Measurements from ENCODE around the gene TNFSF13.

DNA sequence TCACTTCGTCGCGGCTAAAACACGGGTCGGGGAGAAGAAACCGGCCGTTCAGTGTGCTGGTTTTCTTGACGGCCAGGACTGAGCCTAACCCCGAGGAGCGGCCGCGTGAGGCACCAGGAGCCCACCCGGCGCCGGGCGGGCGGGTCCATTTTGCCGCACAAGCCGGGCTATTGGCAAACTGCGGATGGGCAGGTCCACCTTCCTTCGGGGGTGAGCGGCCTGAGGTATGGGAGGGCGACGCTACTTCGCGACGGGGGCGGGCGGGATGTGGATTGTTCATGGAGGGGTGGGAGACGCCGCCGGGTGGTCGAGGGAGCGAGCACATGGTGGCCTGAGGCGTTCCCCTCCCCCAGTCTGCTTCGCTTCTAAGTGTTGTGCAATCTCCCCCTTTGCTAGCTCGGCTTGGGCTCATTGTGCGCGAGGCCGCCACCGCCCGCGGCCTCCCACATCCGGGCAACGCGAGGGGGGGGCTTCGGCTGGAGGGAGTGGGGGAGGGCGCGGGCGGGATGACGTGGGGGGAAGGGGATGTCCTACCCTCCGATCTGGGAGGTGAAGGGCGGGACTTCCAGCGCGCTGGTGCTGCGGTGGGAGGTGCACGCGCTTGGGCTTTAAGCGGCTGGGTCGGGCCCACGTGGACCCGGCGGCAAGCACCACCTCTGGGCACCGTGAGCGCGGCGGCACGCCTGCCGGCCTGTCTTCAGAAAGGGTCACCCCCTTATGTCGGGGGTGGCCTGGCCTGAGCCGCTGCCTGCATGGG is 15.0 kb downstream of the TNFSF13 start:
- TF ChIP-seq, protein P1, sequence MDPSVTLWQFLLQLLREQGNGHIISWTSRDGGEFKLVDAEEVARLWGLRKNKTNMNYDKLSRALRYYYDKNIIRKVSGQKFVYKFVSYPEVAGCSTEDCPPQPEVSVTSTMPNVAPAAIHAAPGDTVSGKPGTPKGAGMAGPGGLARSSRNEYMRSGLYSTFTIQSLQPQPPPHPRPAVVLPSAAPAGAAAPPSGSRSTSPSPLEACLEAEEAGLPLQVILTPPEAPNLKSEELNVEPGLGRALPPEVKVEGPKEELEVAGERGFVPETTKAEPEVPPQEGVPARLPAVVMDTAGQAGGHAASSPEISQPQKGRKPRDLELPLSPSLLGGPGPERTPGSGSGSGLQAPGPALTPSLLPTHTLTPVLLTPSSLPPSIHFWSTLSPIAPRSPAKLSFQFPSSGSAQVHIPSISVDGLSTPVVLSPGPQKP (IDR thresholded peaks at IDR 0.05; ENCODE audit: borderline replicate concordance, low read depth, low read length), result no peak
- TF ChIP-seq, protein P2, sequence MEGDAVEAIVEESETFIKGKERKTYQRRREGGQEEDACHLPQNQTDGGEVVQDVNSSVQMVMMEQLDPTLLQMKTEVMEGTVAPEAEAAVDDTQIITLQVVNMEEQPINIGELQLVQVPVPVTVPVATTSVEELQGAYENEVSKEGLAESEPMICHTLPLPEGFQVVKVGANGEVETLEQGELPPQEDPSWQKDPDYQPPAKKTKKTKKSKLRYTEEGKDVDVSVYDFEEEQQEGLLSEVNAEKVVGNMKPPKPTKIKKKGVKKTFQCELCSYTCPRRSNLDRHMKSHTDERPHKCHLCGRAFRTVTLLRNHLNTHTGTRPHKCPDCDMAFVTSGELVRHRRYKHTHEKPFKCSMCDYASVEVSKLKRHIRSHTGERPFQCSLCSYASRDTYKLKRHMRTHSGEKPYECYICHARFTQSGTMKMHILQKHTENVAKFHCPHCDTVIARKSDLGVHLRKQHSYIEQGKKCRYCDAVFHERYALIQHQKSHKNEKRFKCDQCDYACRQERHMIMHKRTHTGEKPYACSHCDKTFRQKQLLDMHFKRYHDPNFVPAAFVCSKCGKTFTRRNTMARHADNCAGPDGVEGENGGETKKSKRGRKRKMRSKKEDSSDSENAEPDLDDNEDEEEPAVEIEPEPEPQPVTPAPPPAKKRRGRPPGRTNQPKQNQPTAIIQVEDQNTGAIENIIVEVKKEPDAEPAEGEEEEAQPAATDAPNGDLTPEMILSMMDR (conservative IDR thresholded peaks at IDR 0.05; ENCODE audit: low read depth, low read length), result no peak
- TF ChIP-seq POLR2A (IDR thresholded peaks at IDR 0.05; ENCODE audit: low read depth, low read length) (peak; percentile 37; the same call in 1 of the 2 replicates), RFX5 (IDR thresholded peaks at IDR 0.05; ENCODE audit: low read depth, low read length) (no peak), CEBPB (IDR thresholded peaks at IDR 0.05; ENCODE audit: low read depth, low read length) (peak; percentile 99), BHLHE40 (IDR thresholded peaks at IDR 0.05; ENCODE audit: low read depth, low read length) (no peak)

Data from IMR-90 (cell line).